IPS-NIHi11 (cell line): Measurements from ENCODE around the gene ARHGAP15.

ENCODE experiments used
- DNase-seq: peaks from one replicate; pipeline ENCODE4 v3.0.0; 2012; ENCODE audit warnings: mixed read lengths, low spot score

Gene ARHGAP15

DNA sequence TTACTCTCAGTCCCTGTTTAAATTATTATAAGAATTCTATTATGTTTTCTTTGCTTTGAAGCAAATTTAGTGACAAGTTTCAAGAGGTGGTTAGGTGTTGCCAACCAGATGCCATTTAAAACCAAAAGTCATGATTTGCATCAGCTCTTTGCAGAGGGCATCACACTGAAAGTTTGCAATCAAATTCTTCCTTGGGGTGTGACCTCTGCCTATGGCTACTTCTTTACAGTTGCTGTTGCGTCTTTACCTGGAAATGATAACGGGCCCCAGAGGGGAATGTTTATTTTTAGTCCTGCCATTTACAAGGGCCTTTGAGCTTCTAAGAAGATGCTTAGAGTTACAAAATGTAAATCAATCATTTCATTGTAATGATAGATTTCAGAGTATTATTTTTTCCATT, 561.0 kb downstream of the ARHGAP15 start:
- DNase-seq, result no peak

DNA sequence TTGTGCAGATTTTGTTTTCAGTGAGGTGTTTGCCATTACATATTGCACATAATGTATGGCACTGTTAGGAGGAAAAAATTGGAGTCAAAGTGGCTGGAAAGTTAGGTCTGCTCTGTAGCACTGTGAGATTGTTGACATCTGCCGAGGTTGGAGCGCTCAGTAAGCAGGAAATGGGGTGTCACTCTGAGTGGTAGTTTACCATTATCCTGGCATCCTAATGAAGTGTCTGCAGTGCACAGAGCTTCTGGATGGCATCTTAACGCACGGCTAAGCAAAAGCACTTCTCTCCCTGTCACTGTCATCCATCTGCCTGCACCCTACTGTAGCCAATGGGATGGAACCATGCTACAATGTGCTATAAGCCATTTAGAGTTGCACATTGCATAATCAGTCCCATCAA, 561.9 kb downstream of the ARHGAP15 start:
- no peak for DNase-seq

DNA sequence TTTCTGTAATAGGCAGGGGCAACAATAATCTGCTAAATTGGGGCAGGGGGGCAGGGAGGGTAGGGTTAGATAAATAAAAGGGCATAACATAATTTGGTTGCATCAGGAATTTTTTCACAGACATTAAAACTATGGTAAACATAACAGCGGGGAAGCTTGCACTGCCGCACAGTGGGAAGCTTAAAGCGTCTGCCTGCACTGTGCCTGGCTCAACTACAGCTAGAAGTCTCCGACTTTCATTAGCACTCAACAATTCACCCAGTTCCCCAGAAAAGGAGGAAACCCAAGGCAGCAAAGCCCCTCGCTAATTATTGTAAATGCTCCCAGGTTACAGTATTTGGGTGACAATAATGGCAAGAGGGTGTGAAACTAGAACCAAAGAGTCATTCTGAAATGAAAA, 562.9 kb downstream of the ARHGAP15 start:
- peak; percentile 30 for DNase-seq

DNA sequence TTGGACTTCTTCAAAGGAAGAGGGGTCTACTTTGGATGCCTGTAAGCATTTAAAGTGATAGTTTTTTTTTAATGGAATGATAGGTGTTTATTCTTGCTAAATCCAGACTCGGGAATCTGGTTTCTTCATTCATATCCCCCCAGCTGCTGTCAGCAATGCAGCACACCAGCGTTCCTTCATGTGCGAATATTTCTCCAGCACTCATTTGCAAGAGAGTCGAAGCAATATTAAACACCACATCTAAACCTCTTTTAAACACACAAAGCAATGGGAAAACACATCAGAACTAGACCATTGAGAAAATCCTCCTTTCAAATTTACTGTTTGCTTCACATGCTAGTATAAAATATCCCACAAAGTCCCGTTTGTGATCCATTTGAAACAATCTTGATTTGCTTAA, 563.7 kb downstream of the ARHGAP15 start:
- DNase-seq, result no peak

DNA sequence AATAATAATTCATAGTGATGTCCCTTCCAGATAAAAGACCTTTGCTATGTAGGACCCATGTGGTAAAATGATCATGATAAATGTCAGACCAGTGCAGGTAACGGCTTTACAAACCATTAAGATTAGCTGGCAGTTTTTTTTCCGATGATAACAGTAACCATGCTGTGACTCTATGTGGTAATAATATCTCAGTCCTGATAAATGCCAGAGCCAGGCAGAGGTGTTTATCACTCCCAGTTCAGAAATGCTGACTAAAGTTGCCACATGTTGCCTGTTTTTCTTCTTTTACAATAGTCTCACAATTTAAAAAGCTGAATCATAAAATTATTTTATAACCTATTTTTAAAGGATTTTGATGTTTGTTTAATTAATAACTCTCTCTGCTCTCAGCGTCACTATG, 565.1 kb downstream of the ARHGAP15 start:
- no peak for DNase-seq

DNA sequence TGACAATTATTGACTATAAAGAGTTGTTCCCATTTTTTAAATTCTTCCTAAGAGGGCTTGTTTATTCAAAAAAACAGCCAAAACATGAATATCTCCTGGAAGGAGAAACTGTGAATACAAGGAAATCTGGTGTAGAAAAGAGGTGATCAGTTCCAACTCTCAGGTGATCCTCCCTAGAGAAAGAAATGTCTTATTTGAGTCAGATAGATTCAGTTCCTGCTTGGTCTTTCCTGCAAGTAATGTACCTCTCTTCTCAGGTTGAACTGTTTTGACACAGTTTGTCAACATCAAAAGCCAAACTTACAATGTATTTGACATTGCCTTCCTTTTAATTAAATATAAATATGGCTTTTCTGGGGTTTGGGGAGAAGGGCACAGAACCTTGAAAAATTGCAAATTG, 567.4 kb downstream of the ARHGAP15 start:
- no peak for DNase-seq

DNA sequence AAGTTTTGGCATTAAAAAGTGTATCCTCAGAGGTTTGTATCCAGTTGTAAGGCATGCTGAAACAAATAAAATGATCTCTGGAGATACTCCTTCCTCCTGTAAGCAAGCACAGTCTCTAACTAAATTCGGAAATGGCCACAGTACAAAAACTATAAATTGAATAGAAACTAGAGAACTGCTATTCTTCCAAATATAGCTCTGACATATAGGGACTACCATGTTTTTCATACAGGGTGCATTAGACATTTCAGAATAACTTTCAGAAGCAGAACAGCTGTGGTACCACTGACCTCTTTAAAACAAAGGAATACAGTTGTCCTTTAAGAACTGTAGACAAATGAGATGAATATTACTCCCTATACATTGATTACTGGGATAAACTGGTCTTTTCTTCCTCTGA, 568.5 kb downstream of the ARHGAP15 start:
- no peak for DNase-seq

DNA sequence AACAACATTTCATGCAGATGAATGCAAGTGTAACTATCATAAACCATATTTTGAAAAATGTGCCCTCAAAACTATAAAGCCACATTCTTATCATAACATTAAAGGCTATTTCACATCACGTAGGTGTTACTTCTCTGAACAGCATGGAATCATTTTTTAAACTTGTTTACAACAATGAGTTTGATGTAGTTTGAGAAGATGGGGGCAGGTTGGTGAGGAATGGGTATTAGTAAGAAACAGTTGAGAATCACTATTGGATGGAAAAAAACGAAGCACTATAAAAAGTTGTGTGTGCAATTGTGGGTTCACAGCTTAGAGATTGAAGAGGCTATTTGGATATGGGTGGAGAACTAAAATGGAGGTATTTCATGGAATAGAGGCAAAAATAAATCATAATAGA, 569.1 kb downstream of the ARHGAP15 start:
- no peak for DNase-seq

DNA sequence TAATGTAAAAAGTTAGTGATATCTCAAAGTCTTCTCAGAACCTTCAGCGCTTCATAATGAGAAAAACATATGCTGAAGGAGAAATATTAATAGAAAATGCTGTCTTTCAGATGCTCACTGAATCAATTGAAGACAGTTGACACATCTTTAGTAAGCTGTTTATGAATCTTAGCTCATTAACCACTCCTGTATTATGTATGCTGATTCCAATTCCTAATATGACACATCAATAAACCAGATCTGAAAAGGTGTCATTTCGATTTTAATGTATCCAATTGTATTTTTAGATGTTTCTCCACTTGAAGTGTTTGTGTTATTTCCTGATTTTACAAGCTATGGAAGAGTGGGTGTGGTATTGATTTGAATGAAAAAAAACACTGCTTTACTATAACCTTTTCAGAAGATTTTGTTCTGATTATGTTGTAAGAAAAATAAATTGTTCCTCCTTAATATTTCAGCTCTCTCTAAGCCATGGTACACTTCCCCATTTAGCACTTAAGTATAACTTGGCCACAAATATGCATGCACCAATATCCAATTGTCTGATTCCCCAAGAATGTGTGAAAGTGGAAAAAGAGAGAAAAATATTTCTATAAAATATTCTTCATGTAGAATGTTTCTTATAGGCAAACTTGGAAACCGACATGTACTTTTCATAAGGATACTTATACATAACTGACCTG, 569.8 kb downstream of the ARHGAP15 start:
- no peak for DNase-seq

DNA sequence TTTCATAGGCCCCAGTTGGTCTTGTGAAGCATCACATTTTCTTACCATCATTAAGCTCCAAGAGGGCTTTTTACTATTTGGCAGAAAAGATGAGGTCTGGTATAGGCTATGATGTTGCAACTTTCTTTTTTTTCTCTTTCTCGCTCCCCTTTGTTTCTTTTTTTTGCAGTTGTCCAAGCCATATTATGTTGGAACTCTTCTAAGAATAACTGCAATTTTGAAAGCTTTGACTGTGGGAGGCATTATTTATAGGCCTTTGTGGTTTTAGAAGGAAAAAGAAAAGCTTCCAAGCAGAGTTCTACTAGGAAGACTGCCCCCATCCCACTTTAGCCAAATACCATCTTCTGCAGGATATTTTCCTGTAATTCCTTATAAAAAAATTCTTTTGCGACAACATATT, 571.6 kb downstream of the ARHGAP15 start:
- no peak for DNase-seq

DNA sequence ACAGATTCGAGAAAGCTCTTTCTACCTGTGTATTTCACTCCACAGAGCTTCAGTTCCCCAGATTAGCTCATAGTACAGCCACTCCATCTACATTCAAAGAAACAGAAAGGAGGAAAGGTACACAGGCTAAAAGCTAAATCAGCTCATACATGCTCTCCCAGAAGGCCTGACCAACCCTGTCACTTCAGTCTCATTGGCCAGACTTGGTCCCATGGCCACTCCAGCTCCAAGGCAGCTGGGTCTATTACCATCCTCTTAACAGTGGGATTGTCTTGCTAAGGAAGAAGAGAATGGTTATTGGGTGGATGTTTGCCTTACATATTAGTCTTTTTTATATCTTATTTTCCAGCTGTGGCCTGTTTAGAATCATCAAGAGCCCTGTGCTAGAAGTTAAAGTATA, 572.6 kb downstream of the ARHGAP15 start:
- DNase-seq, result no peak

DNA sequence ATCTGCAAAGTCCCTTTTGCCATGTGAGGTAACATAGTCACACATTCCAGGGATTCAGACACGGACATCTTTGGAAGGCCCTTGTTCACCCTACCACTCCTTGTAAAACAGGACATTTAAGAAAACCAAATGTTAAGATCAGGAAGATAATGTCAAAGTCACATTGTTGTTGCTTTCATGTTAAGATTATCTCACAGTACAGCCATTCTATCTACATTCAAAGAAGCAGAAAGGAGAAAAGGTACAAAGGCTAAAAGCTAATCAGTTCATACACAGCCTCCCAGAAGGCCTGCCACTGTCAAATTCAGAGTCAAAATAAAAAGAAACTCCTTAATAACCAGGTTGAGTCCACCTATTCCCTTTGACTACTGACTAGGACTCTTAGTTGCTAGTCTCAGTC, 573.7 kb downstream of the ARHGAP15 start:
- no peak for DNase-seq

DNA sequence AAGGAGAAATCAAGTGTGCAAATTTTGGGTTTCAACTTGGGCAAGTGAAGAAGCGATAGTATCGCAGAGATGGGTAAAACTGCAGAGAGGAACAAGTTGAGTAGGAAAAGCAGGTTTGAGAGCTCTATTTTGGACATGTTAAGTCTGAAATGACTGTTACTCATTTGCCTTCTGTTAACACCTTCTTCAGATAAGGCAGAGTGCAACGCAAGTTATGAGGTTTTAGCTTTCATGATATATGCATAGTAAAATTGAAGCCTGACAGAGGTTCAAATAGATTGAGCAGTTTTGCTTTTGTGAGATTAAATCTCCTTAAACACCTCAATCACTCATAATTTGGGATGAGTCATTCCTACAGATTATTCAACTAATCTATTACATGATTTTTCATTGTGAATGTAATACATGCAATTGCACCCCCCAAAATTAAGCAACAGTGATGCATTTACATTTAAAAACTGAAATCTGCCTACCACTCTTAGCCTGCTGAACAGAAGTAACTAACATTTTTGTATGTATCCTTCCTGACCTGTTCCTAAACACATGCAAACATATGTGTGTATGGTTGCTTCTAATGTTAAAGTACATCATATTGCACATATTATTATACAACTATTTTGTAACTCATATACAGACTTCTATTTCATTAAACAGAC, 575.4 kb downstream of the ARHGAP15 start:
- DNase-seq, result no peak

DNA sequence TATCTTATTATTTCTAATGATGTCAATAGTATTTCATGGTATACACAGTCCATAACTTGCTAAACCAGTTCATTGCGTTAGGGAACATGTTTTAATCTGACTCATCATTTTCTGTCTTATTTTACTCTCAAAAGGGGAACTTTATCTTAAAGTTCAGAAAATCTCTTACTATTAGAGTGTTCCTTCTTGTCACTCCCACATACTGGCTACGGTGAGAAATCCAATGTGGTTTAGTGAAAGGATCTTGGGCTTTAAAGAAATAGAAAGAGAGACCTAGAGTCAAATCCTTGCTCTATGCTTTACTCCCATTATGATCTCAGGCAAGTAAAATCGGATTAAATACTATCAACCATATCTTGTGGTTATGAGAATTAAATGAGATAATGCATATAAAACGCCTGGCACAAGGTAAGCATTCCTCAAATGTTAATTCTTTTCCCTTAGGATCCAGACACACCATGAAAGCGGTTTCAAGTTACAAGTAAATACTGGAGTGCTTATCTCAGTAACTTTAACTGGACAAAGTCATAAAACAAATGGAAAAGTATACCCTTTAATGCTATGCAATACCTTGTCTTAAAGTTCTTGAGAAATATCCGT, 576.0 kb downstream of the ARHGAP15 start:
- DNase-seq, result no peak

DNA sequence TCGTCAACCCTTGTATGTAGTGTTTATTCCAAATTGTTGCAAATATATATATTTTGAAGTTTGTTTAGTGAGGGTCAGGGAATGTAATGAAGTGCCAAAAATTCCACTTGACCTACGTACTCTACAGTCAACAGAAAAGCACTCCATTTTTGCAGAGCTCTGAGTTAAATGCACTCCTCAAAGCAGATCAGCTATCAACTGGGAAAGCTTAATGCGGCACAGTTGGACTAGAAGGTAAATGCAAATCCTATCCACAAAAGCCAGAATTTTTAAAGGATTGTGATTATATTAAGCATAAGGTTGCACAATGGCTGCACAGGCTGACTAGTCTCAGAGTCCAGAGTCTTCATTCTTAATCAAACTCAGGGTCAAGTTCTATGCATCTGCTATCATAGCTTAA, 577.1 kb downstream of the ARHGAP15 start:
- no peak for DNase-seq

DNA sequence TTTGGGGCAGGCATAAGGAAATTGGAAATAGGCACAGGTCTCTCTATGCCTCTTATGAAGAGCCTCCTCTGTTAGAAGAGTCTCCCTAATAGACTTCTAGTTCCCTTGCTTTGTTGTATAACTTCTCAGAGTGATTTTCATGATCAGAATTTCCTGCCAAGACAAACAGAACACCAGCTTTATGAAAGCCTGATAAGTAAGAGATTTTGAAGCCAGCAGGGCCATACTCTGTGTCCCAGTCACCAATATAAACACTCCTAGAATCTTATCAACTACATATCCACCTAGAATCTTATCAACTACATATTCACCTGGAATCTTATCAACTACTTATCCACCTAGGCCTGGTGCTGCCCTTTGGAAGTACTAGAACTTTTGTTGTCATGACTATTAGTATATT, 579.5 kb downstream of the ARHGAP15 start:
- no peak for DNase-seq

DNA sequence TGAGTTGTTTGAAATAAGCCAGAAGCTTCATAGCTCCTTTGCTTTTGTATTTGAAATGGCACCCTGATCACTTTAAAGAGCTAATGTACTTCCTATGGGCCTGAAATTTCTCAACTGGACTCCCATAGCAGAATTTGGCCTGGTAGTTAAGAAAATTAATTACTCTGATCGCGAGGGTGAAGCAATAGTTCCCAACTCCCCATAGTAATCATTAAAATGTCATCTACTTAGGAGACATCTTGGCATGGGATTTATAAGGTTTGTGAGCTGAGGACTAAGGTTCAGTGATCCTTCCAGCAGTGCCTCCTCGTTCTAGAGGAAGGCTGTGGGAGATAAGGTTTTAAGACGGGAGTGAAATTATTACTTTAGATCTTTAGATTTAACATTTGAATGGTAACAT, 581.0 kb downstream of the ARHGAP15 start:
- no peak for DNase-seq

DNA sequence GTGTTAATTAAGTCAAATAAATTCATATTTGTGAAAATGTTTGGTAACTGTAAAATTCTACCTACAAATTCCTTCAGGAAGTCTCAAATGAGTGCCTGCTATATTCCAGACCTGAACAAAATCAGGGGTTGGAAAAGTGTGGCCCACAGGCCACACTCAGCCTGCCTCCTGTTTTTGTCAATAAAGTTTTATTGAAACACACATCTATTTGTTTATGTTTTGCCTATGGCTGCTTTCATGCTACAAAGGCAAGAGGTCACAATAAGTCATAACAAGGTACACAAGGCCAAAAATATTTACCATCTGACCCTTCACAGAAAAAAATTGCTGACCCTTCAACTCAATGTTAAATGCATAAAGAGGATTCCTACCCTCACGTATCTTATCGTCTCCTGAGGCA, 581.7 kb downstream of the ARHGAP15 start:
- no peak for DNase-seq

DNA sequence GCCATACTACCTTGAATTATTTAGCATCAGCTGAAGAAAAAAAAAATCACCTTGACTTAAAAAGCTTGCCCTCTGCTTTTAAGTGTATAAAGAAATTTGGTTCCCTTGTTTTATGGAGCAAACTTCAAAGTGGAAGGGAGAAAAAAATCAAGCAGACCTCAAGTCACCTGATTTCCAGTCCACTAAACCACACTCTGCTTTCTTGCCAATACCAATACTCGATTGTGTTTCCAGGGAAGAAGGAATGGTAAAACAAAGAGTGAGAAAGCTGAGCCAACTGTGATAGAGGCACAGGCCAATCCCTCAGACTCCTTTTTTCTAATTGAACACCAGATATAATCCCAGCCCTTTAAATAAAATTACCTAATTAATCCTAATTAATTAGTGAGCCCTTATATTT, 587.3 kb downstream of the ARHGAP15 start:
- no peak for DNase-seq

DNA sequence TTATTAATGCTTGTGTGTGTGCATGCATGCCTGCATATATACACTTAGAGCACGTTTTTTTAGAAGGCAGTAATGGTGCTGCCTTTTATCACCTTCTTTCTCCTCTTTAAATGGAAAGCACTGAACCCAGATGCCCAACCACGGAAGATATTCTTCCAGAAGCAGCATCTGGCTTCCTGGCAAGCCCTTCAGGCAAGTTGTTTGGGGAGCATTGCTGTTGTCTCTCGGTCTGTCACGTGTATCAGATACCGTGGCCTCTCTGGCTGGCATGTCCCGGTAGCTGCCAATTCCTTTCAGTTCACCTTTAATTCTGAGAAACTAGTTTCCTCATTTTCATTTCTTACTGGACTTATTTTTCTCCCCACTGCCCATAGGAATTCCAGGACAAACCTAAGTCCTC, 587.8 kb downstream of the ARHGAP15 start:
- DNase-seq, result no peak

DNA sequence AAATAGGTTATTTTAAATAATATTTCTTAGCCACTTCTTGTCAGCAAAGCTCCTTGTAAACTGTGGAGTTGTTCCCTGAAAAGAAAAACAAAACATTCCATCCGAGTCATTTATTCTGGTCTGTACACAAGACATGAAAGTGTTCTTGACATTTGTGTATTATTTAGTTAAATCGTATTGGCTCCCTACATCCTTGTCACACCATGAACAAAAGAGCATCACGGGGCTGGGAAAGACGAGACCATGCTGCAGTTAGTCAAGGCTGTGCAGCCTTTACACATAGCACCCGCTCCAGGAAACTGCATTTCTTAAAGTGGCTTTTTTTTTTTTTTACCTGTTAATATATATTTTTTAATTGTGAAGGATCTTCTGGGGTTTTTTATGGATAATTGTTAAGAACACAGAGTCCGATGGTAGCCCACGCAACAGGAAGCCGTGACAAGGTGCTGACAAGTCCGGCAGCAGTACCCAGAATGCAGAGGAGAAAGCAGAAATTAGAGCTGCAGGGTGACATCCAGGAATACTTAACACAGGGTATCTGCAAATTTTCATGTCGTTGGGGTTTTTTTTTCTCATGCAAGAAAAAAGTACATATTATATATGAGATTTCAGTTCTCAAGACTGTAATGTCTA, 588.4 kb downstream of the ARHGAP15 start:
- DNase-seq, result no peak

DNA sequence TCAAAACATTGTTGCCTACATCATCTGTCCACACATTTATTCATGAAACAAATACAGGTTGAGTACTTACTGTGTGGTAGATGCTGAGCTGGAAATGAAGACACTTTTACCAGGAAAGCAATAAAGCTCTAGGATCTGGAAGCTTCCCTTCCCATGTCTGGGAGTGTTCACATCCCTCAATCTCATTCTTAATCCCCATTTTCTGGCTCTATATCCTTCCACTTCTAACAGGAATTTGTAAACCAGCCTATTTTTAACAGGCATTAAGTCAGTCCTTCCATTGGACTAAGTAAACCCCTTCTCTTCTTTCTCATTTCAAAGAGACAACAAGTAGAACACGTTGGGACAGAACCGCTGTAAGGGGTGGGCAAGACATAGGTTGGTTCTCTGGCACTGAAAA, 589.5 kb downstream of the ARHGAP15 start:
- no peak for DNase-seq

DNA sequence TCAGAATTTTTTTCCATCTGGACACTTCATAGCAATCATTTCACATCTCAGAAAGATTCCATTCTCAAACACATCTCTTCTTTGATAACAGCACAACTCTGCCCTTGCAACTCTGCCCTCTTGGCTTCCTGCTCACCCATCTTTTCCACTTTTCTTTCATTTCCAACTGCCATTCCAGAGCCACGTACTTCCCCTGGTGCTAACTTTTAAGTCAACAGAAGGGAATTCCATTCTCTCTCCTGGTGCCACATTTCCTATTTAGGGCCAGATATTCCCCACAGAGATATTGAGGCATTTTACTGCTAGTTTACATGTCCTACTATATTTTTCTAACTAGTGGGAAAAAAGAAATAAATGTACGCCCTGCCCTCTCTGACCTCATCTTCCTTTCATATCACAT, 590.2 kb downstream of the ARHGAP15 start:
- DNase-seq, result no peak
